NCI-H2081 treated with DMSO at 0.1 percent for 48 hours (cell line): Measurements from ENCODE around the gene PCK1.

Source experiments
- DNase-seq: peaks from one replicate; lab custom pipeline; 2025; lab: John Stamatoyannopoulos, UW

PCK1 gene

DNA sequence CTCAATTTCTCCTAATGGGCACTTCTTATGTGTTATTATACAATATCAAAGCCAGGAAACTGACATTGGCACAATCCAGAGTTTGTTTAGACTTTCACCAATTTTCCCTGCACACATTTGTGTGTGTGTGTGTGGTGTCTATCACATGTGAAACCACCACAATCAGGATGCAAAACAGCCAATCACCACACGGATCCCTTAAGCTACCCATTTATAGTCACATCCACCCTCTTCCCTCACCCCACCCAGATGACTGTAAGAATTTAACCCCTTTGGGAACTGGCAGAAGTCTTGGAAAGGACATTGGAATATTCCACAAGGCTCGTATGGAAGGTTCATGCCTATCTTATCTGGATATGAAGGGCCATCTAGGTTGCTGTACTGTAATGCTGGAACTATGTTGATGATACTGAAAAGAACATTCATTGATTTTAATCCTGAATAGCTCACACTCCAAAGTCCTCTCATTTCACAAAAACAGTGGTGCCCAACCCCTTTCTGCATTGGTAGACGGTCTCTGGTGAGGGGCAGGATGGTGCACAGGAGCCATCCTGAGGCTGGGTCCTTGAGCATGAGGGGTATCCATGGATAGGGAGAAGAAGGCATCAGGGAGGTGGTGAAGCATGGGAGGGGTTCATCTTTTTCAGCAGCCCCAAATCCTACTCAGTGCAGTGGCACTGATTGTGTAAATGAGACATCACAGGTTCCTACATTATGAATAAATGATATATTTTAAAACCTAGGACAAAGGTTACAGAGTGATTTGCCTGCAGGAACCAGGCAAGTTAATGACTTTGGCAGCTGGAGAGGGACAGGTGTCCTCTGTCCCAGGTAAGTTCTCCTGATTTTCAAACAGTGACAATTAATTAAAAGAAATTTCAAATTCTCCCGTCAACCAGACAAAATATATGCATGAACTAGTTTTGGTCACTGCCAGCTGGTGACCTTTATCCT is 23.9 kb upstream of the PCK1 start:
- DNase-seq = no peak

DNA sequence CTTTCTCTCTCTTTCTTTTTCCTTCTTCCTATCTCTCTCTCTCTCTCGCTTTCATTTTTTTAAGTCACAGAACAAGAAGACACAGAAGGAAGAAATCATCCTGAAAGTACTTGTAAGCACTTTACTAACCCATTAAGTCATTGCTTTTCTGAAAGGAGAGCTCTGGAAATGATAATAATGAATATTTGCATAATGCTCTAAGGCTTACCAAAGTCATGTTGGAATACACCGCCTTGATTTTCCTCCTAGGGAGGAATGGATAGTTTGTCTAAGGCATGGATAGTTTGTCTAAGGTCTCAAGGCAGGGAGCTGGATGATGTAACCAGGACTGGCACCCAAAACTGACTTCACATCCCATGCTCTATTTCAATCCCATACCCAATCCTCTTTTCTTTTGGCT is 23.1 kb upstream of the PCK1 start:
- DNase-seq = no peak

DNA sequence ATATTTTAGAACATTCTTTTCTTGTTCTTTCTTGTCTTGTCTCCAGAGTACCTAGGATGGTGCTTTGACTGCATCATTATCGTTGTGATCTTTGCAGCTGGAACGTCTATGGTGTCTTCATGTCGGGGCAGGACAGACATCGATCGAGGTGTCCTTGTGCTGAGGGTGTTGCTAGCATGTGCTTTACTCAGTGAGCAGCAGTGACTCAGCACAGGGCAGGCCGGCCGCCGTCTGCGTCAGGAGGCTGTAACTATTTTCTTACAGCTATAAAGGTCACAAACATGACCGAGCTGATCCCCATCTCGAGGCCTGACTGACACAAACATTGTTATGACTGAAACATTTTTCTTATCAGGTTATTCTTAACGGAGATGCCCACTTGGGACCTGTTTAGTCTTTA is 21.0 kb upstream of the PCK1 start:
- no peak for DNase-seq

DNA sequence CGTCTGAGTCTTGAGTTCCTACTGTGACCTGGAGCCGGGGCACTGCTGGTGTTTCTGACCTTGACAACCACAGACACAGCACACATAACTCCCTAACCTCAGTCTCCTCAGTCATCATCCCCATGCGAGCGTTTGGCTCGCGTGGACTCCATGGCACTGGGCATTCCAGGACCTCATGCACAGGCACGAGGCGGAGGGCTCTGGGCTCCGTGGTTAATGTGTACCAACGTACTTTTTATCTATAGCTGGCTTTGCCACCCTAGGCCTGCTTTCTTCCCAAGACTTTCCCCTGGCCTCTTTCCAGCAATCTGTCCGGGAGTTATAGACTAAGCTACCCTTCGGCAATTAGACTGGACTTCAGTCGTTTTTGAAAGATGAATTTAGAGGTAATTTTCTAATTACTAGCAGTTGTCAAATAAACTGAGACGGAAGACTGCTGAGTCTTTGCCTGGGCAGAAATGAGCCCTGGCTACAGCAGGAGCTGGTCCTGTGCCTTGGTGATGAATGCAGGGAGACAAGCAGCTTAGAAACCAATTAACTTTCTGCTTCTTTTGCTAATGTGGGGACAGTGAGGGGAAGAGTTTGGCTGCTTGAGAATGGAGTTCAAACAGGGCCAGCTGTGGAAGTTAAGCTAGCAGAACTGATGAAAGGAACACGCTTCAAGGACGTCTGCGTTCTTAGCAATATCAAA is 19.9 kb upstream of the PCK1 start:
- DNase-seq = no peak

DNA sequence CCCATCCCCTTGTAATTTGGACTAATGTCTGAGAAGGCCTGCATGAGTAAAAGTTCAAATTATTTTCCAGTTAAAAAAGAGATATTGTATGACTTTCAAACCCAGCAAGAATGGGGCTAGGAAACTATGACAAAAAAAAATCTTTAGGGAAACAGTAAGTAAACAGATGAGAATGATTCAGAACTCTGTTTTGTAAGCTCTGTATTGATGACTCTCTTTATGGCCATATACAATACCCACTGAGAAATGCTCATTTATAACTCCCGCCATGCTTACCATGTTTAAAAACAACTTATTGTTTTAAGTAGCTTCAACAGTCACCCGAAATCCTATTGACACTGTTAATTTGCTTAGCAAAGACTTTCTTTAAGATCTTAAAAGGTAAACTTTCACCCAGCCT is 17.2 kb upstream of the PCK1 start:
- no peak for DNase-seq

DNA sequence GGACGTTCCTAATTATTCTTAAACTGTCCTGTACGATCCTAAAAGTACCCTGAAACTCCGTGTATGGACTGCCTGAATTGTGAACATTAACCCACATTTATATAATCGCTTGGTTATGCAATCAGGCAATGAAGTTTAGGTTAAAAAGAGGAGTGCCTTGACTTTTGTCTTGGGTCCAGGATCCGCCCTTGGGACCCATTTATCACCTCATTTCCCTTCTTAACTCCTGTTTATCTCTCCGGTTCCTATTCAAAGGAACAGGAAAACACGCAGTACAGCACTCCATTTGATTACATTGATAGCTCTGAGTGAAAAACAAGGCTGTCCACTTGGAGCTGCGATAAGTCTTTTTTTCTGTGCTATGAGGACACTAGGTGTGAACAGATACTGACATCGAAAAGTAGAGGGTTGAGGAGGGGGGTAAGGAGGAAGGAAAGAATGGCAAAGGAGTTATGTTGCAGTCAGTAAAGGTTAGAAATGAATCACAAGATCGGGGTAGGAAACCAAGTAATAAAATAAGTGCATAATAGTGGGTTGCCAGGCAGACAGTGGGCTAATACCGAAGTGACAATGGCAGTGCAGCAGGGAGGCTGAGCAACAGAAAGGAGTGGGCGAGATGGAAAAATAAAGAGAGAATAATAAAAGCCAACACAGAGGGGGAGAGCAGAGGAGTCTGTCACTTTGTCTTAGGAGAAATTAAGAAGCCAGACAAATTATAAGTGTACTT is 15.9 kb upstream of the PCK1 start:
- DNase-seq = no peak

DNA sequence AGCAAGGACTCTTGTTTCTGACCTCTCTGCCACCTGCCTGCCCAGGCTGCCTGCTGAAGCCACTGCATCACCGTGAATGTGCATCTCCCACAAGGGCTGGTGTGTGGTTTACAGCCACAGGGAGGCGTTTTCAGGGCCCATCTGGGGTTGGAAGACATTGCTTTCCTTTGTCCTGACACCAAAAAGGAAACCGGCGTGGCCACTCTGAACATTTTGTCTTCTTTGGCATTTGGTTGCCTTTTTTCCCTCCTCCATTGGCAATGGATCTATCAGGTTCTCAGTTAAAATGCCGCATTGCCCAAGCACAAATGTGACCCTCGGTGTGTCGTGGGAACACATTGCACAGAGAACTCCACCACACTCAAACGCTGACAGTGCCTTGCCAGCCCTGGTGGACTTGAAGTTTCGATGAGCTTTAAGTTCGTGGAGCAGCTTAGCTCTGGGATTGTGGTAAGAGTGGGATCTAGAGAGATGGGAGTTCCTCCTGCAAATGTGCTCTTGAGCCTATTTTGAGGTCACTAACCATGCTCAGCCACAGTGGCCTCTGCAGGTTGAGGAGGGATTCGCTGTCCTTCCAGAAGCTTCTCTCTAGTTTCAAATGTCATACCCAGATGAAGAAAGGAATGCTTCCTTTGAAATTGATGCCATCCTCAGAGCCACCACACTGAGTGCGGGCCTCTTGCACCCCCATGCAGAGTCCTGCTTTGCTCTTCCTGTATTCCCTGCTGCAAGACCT is 14.8 kb upstream of the PCK1 start:
- no peak for DNase-seq

DNA sequence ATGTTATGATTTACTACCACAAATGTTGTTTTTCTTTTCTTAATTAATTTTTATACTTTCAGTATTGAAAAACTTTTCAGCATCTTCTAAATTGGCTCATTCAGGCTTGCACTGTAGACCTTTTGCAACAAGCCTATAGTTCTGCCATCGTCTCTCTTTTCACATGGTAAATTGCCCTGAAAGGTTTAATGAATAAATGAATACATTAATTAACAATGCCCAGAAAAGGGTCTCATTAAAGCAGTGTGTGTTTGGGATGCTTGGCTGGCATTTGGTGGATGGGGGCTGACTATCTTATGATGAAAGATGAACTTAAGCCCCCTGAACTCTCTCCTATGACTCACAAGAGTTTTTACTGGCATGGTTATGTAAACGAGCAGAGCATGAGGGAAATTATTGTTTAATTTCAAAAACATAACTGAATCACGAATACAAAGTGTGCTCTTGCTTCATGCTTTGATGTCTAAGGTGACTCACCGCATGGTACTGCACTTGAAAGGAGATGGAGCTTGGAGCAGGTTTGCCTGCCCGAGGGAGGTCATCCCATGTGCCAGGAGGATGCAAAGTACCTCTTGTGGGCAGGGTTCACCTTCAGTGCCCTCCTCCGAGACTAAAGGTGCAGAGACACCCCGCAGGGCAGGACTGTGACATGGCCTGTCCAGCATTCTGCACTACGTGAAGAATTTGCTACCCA is 13.8 kb upstream of the PCK1 start:
- no peak for DNase-seq

DNA sequence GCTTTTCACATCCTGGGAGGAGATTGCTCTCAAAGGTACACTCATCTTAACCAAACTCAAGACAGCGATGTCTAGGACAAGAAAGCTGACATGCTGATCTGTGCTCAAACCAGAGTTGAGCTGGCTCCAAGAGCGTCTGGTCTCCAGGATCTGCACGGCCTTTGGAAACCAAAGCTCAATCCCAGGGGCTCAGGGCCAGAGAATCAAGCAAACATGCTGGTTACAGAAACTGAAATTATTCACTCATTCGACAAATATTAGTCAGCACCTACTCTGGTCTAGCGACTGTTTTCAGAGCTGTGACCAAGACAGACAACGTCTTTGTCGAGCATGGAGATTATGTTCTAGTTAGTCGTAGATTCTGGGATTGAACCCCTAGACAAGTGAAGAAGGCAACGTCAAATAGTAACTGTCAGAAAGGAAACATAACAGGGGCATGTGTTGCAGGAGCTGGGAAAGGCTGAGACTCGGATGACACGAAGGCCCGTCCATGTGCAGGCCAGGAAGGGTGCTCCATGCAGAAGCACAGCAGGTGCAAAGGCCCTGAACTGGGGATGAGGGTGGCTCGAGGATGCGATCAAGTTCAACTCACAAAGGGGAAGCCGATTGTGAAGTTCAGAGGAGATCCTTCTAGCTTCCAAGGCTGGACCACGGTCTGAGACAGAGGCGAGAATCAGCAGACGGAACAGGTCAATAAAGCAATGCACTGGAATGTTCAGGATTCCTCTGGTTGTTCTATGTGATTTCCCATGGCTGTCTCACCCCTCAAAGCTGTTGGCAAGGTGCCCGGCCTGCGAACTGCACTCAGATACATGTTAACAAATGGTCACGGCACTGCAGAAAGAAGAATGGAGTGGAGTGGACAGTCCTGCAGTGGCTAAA is 12.5 kb upstream of the PCK1 start:
- DNase-seq = no peak

DNA sequence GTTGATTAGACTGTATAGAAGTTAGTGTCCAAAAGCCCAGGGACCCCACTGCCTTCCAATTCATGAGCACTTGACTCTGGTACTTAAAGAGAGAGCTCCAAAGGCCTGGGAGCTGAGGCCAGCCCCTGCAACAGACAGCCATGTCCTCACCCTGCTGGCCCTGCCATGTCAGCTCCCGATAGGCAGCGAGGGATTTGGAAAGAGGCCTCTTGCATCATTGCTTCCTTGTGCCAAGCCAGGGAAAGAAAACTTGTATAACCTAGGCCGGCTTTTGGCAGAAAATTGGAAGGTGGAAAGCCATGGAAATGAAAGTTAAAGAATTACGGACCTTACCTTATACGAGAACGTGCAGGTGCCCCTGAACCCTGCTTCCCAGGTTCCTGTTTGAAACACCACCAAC is 8.4 kb upstream of the PCK1 start:
- no peak for DNase-seq

DNA sequence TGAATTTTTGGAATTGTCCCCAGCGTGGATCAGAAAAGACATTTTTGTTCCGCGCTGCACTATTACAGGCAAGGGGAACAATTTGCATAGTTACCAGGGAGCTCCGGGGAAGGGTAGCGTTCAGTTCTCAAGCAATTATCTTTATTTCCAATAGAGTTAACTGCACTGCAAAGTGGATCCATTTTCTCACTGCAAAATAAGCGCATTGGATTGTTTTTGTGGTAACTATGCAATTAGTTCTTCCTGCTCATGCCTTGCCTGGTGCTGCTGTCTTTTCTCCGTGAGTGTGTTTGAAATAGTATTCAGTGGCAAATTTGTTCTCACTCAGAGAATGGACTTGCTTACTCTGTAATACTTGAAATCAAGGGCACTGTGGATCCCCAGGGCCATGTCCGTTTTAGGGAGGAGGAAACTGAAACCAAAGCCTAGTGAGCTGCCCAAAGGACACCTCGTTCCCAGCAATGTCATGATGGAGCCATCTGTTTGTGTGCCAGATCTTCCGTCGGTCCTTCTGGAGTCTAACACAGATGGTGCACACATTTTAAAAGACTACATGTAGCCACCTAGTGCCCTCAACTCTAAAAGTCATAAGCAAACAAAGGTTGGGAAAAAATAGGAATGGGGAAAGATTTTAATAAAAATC is 7.4 kb upstream of the PCK1 start:
- peak; percentile 35 for DNase-seq

DNA sequence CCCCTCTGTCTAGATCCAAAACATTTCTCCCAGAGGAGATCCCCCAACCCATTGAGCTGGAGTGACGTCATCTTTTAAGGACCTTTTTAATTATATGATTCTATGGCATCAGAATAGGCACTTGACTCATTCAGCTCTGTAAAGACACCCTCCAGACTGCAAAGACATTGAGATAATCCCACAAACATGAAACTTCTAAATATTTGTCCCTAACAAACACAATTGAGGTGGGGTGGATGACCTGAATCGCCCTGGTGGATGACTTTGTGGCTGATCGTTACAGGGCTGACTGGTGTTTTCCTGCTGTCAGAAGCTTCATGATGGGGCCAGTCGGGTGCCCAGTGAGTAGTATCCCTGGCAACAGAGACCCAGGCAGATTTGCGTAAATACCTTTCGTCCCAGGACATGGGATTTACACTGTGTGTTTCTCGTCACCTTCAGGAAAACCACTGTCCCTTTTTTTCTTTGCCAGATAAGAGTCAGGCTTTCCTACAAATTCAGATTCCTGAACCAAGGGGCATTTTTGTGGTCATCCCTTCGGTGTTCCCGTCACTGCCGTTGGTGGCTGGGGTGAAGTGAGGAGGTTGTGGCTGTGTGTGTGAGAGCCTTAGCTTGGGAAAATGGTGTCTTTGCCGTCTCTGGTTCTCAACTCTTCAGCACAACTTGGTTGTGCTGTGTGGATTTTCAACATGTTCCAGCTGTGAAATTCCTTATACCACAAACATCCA is 5.3 kb upstream of the PCK1 start:
- no peak for DNase-seq

DNA sequence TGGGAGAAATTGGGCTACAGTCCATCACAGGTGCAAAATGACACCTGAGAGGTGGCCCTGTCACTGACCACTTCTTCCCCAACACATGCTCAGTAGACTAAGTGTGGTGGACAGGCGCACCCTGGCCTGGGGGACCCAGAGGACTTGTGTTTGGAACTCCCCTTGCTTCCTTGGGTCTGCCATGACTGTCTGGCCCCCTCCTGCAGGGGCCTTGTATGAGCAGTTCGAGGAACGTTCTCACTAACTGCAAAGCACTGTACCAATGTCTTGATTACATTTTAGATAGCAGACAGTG is 4.0 kb upstream of the PCK1 start:
- no peak for DNase-seq

DNA sequence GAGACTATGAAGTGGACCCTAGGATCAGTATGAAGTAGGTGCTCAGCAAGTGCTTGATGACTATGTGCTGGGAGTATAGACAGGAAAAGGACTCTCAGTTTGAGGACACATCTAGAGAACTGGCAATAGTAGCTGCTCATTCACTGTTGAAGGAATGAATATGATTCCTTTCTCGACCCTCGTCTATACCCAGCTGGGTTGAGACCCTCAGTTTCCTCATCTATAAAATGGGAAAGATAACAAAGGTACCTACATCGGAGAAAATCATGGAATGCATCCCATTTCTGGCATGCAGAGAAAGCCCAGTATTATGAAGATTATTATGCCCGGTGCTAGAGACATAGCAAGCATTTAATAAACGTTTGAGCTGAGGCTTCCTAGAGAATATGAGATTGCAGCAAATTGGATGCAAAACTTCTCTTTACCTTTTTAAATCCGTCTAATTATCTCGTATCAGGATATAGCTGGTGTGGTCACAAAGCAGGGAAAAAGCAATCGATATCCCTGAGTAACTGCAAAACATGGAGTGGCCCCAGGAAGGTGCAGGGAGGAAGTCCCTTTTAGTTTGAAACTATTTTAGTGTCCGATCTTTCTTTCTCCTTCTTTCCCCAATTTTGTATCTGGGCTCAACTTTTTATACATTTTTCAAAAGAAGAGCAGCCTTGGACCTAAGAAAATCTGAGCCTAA is 2.8 kb upstream of the PCK1 start:
- no peak for DNase-seq

DNA sequence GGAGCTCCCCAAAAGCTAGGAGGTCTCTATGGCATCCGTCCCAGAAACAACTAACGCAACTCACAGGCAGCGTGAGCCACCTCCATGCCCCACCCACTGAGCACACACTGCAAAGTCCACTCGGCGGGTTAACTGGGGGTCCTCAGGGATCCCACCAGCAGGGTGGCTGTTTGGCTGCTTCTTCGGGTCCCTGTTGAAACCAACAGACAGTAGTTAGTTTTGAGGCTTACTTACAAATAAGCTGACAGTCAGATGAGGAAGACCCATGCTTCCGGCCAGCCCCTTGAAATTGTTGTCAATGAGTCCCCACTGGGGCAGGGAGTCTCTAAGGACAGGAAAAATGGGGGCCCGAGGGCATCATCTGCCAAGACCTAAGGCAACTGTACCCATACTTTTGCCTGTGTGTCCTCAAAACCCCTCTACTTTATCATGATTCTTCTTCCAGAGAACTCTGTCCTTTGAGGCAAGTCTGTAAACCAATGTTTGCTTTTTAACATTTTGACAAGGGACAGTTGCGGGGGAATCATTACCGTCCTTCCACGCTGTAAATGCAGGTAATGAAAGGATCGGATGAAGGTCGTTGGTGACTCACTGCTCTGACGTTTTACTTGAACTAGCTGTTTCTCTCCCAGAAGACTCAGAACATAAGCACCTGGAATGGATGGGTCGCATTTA is 2.2 kb upstream of the PCK1 start:
- DNase-seq = no peak

DNA sequence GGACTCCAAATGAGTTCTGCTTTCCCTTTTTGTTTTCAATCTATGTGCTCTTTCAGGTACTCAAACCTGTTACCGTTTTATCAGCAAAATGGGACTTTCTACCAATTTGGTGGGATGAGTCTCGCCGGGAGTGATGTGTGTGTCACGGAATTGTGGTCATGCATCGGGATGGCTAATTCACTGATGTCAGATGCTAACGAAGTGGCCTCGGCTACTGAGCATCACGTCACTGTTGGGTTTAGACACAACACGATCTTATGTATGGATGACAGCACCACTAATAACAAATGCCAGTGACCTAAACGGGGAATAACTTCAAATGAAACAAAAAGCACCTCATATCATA is 1.6 kb upstream of the PCK1 start:
- no peak for DNase-seq

DNA sequence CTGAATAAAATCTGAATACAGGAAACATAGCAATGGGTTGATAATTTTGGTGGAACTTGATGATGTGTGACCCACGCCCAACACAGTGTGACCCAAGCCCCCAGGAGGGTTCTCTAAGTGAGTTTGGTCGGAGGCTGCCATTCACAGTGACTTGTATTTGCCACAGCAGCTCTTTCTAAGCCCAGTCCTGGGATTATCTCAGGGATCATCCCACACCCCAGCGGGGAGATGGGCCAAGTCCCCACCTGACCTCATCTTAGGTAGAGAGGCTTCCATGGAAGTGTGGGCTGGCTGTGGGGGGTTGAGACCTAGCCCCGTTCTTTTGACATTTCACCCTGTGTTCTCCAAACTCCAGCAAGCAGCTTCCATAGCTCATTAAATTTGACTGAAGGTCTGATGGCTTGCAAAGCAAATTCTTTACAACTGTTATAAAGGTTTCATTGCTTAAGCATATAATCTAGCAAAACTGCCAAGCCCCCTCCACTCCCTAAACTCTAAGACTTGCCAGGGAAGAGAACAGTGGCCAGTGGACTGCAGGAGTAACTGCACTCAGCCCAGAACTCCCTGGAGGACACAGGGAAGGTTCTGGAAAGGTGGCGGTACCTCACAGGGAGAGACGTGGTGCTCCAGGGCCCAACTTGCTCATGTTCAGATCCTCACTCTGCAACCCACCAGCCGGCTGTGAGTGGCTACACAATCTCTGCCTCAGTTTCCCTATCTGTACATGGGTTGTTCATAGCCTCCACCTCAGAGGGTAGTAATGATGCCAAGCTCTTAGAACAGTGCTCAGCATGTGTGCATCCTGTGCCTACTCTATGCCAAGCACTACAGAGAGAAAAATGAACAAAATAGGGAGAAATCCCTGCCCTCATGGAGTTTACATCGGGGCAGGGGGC is 1.0 kb upstream of the PCK1 start:
- DNase-seq = no peak
